GM23248 (cell line): Measurements from ENCODE around the gene FAM219A. TPM values are rescaled to one million over a fixed set of nuclear protein-coding genes. Genes with fewer than 3 reads are reported as not detected.

ENCODE experiments used
- DNase-seq: peaks from one replicate; pipeline ENCODE4 v3.0.0-alpha.2; 2015
- H2AFZ ChIP-seq: fragments of 200-600 bp; sonication (generic); 2 replicates; pipeline ENCODE4 v1.6.1; 2016; ENCODE audit warnings: antibody characterized with exemption
- H3F3A ChIP-seq: fragments of 200-600 bp; sonication (generic); 2 replicates; pipeline ENCODE4 v1.6.1; 2016; ENCODE audit warnings: mild to moderate bottlenecking, antibody characterized with exemption, mixed run types; ENCODE audit not compliant: insufficient read depth
- H3K27ac ChIP-seq: fragments of 200-600 bp; sonication (generic); 2 replicates; pipeline ENCODE4 v1.5.1; 2016; ENCODE audit warnings: mild to moderate bottlenecking
- H3K27me3 ChIP-seq: fragments of 200-600 bp; sonication (generic); replicated peaks from 2 replicates; pipeline ENCODE4 v1.6.1; 2016; ENCODE audit warnings: mild to moderate bottlenecking; ENCODE audit not compliant: insufficient read depth
- H3K36me3 ChIP-seq: fragments of 200-600 bp; sonication (generic); 2 replicates; pipeline ENCODE4 v1.6.1; 2016; ENCODE audit warnings: low read depth, mild to moderate bottlenecking
- H3K4me1 ChIP-seq: fragments of 200-600 bp; sonication (generic); 2 replicates; pipeline ENCODE4 v1.6.1; 2016; ENCODE audit warnings: mild to moderate bottlenecking; ENCODE audit not compliant: insufficient read depth
- H3K4me2 ChIP-seq: fragments of 200-600 bp; sonication (generic); one replicate; pipeline ENCODE4 v1.6.1; 2016; ENCODE audit warnings: mild to moderate bottlenecking; ENCODE audit not compliant: unreplicated experiment
- H3K4me3 ChIP-seq: fragments of 200-600 bp; sonication (generic); 2 replicates; pipeline ENCODE4 v1.5.1; 2016; ENCODE audit warnings: mild to moderate bottlenecking
- H3K79me2 ChIP-seq: fragments of 200-600 bp; sonication (generic); 2 replicates; pipeline ENCODE4 v1.6.1; 2016; ENCODE audit warnings: mild to moderate bottlenecking; ENCODE audit not compliant: insufficient read depth
- H3K9ac ChIP-seq: fragments of 200-600 bp; sonication (generic); 2 replicates; pipeline ENCODE4 v1.6.1; 2016; ENCODE audit warnings: mild to moderate bottlenecking
- H3K9me2 ChIP-seq: fragments of 200-600 bp; sonication (generic); 2 replicates; pipeline ENCODE4 v1.6.1; 2016; ENCODE audit warnings: mixed run types, mild to moderate bottlenecking, moderate library complexity; ENCODE audit not compliant: insufficient read depth
- H3K9me3 ChIP-seq: fragments of 200-600 bp; sonication (generic); one replicate; pipeline ENCODE4 v1.6.1; 2017; ENCODE audit warnings: low read depth
- H4K20me1 ChIP-seq: fragments of 200-600 bp; sonication (generic); 2 replicates; pipeline ENCODE4 v1.6.0; 2016; ENCODE audit not compliant: insufficient read depth
- EZH2 ChIP-seq: fragments of 200-600 bp; sonication (generic); IDR thresholded peaks from 2 replicates; pipeline ENCODE4 v1.6.1; 2018; ENCODE audit warnings: antibody characterized with exemption, mild to moderate bottlenecking; ENCODE audit not compliant: insufficient read depth, poor library complexity, severe bottlenecking
- EZH2phosphoT487 ChIP-seq: fragments of 200-600 bp; sonication (generic); IDR thresholded peaks from 2 replicates; pipeline ENCODE4 v1.6.1; 2018; ENCODE audit warnings: antibody characterized with exemption, moderate library complexity, mild to moderate bottlenecking, low read depth; ENCODE audit not compliant: insufficient read depth
- WGBS, 2 experiments: methylation state at CpG; one replicate each; pipeline ENCODE4 v1.1.6; 2015 to 2017; ENCODE audit warnings: low lambda C conversion rate in 2 of 2, low coverage in 1 of 2; ENCODE audit errors: missing lambda C conversion rate in 2 of 2; 5-methylcytosine and 5-hydroxymethylcytosine counted together
- in situ Hi-C: fragments of 300-500 bp; cut with MboI; formaldehyde crosslinking; loops from 2 replicates; pipeline ENCODE4 v1.15.0; 2020
- polyA plus RNA-seq: library from polyadenylated mRNA; unstranded; fragments of >200 nt; fragmentation: Nextera tagmentation; extraction: Ambion mirVana; gene quantifications from 2 replicates; pipeline ENCODE4 v1.2.1, GENCODE V29; 2016
- total RNA-seq: library from RNA; depleted of rRNA; stranded (reverse); fragments of >200 nt; shearing (Covaris generic); gene quantifications from 2 replicates; pipeline ENCODE4 v1.2.3, GENCODE V29; 2014

Gene FAM219A
- total and polyA plus RNA-seq, 2 experiments from 2014 or later, result 7.8 to 9.1 TPM

DNA sequence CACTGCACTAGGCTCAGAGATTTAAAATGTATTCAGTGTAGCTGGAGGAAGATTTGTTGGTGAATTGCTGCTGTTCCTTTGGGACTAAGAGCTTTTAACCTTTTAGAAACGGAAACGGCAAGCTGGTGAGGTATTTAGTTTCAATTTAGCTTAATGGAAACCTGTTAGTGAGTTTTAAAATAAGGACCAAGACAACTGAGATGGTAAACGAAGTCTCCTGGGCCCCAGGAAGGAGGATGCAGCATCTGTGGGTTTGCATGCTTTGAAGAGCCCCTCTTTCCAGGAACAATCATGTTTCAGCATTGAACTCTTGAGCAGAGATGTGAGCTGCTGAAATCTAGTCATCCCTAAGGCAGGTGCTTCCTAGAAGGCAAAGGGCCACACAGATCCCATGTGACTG, 16.7 kb upstream of the FAM219A start:
- no peaks in the 10 kb centered on the region for H3K9me3 ChIP-seq
- H3K9ac ChIP-seq, result no peak overlapping the region
- H3K27me3 ChIP-seq, result peaks cover 23% of the 10 kb centered on the region
- H3K4me3 ChIP-seq, result no peak overlapping the region
- no peaks in the 10 kb centered on the region for H3K36me3 ChIP-seq
- no peak overlapping the region for H3K4me2 ChIP-seq
- in situ Hi-C loops, result no loop called here
- 51 to 61% methylated on average over 3 of the region's 3 CpGs for WGBS, 2 experiments
- H3F3A ChIP-seq, result no peaks in the 10 kb centered on the region
- no peak overlapping the region for H3K27ac ChIP-seq
- H4K20me1 ChIP-seq, result no peaks in the 10 kb centered on the region
- no peak for DNase-seq
- no peaks in the 10 kb centered on the region for H3K79me2 ChIP-seq
- TF ChIP-seq EZH2, result no peak
- no peak for TF ChIP-seq EZH2phosphoT487
- H3K9me2 ChIP-seq, result no peaks in the 10 kb centered on the region
- no peaks in the 10 kb centered on the region for H3K4me1 ChIP-seq
- H2AFZ ChIP-seq, result no peak overlapping the region

DNA sequence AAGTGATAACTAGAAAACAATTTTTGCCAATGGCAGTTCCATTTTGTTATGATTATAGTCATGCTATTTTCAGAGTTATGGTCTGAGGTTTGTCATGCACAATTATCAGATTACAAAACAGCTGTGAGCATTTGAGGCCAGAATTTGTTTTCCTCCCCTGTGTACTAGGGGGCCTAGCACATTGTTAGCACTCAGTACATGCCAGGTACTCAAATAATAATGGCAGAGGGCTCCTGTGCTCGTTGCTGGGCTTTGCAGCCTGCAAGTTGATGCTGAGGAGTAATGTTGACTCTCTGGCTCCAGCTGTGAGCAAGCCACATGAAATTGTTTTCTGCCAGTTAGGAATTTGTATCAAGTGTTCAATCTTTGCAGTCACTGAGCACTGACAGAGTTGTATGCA, 7.1 kb upstream of the FAM219A start:
- no peak overlapping the region for H3K4me3 ChIP-seq
- H2AFZ ChIP-seq, result no peak overlapping the region
- no peaks in the 10 kb centered on the region for H3K79me2 ChIP-seq
- peaks cover 28% of the 10 kb centered on the region for H3F3A ChIP-seq
- in situ Hi-C loops, result no loop called here
- H3K9ac ChIP-seq, result no peak overlapping the region
- H3K4me1 ChIP-seq, result peaks cover 15% of the 10 kb centered on the region
- H3K27ac ChIP-seq, result no peak overlapping the region
- no peak for DNase-seq
- no peaks in the 10 kb centered on the region for H3K9me2 ChIP-seq
- TF ChIP-seq EZH2 (no peak), EZH2phosphoT487 (no peak)
- H3K9me3 ChIP-seq, result no peaks in the 10 kb centered on the region
- H3K4me2 ChIP-seq, result no peak overlapping the region
- H4K20me1 ChIP-seq, result no peaks in the 10 kb centered on the region
- no peaks in the 10 kb centered on the region for H3K36me3 ChIP-seq
- 5 to 6% methylated on average over 1 of the region's 1 CpG for WGBS, 2 experiments
- no peaks in the 10 kb centered on the region for H3K27me3 ChIP-seq

DNA sequence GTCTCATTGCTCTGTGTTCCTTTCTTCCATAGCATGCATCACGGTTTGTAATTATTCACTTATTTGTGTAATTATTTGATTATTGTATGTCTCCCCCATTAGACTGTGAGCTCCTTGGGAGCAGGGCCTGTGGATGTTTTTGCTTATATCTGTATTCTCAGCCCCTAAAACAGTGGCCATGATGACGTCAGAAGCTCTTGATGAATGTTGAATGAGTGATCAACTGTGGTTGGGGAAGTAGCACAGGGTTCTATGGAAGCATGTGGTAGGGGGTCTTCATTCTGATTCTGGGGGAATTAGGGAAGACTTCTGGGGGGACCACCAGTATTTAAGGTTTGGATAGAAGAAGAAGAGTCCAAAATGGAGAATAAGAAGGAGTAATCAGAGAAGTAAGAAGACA, 6.2 kb upstream of the FAM219A start:
- in situ Hi-C loops, result no loop called here
- Histone ChIP-seq H3K4me1 (peaks cover 15% of the 10 kb centered on the region), H3K36me3 (no peaks in the 10 kb centered on the region), H2AFZ (no peak overlapping the region), H4K20me1 (no peaks in the 10 kb centered on the region), H3F3A (peaks cover 28% of the 10 kb centered on the region), H3K9ac (no peak overlapping the region), H3K4me2 (no peak overlapping the region), H3K79me2 (no peaks in the 10 kb centered on the region), H3K4me3 (no peak overlapping the region), H3K9me2 (no peaks in the 10 kb centered on the region), H3K27me3 (no peaks in the 10 kb centered on the region), H3K9me3 (no peaks in the 10 kb centered on the region), H3K27ac (no peak overlapping the region)
- no peak for DNase-seq
- 72 to 81% methylated on average over 2 of the region's 2 CpGs for WGBS, 2 experiments
- TF ChIP-seq EZH2, result no peak
- TF ChIP-seq EZH2phosphoT487, result no peak

DNA sequence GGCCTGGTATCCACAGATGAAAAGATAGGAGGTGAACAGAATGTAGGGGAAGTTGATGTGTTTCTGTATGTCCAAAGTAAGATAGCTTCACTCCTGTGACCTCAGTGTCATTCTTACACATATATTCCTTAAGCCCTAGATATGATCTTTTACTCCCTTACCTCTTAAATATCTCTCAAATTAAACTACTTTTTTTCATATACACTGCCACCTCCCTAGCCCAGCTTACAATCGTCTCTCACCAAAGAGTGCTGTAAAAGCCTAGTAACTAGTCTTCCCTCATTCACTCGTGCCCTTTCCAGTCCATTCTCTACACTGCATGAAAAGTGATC, 5.5 kb upstream of the FAM219A start:
- WGBS, 2 experiments, result 47 to 71% methylated on average over 2 of the region's 2 CpGs
- no peaks in the 10 kb centered on the region for H3K79me2 ChIP-seq

More for the DNA sequence above, 5.5 kb upstream of the FAM219A start:
- in situ Hi-C loops, result no loop called here
- Histone ChIP-seq H3K9me2 (no peaks in the 10 kb centered on the region), H3F3A (peaks cover 28% of the 10 kb centered on the region), H3K9me3 (no peaks in the 10 kb centered on the region), H3K36me3 (no peaks in the 10 kb centered on the region), H3K9ac (no peak overlapping the region), H3K4me2 (no peak overlapping the region), H4K20me1 (no peaks in the 10 kb centered on the region), H3K4me3 (no peak overlapping the region), H2AFZ (no peak overlapping the region), H3K27ac (peak overlapping the region; percentile 13; the same call in 1 of the 2 replicates), H3K4me1 (peaks cover 15% of the 10 kb centered on the region), H3K27me3 (no peaks in the 10 kb centered on the region)
- no peak for DNase-seq
- no peak for TF ChIP-seq EZH2
- no peak for TF ChIP-seq EZH2phosphoT487
